Measurements from ENCODE around the gene NELFE.

DNA sequence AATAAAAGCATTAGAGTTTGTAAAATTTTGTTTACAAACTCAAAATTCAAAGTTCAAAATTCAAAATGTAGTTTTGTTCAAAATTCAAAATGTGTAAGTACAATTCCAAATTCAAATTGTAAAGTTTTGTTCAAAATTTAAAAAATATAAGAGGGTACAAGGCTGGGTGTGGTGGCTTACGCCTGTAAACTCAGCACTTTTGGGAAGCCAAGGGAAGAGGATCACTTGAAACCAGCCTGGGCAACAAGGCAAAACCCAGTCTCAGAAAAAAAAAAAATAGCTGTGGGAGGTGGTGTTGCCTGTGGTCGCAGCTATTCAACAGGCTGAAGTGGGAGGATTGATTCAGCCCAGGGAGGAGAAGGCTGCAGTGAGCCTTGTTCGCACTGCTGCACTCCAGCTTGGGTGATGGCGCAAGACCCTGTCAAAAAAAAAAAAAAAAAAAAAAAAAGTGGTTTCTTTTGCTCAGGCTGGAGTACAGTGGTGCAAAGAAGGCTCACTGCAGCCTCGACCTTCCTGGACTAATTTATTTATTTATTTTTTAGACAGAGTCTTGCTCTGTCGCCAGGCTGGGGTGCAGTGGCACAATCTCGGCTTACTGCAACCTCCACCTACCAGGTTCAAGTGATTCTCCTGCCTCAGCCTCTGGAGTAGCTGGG lies 51.5 kb downstream of the NELFE start:
- TF ChIP-seq, protein P1, sequence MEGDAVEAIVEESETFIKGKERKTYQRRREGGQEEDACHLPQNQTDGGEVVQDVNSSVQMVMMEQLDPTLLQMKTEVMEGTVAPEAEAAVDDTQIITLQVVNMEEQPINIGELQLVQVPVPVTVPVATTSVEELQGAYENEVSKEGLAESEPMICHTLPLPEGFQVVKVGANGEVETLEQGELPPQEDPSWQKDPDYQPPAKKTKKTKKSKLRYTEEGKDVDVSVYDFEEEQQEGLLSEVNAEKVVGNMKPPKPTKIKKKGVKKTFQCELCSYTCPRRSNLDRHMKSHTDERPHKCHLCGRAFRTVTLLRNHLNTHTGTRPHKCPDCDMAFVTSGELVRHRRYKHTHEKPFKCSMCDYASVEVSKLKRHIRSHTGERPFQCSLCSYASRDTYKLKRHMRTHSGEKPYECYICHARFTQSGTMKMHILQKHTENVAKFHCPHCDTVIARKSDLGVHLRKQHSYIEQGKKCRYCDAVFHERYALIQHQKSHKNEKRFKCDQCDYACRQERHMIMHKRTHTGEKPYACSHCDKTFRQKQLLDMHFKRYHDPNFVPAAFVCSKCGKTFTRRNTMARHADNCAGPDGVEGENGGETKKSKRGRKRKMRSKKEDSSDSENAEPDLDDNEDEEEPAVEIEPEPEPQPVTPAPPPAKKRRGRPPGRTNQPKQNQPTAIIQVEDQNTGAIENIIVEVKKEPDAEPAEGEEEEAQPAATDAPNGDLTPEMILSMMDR (IDR thresholded peaks at IDR 0.05), result no peak
- no peak for TF ChIP-seq POLR2A (IDR thresholded peaks at IDR 0.05)

Data from esophagus squamous epithelium (tissue), 4 donors.